ENCODE measurements around the gene ASTN2.

DNA sequence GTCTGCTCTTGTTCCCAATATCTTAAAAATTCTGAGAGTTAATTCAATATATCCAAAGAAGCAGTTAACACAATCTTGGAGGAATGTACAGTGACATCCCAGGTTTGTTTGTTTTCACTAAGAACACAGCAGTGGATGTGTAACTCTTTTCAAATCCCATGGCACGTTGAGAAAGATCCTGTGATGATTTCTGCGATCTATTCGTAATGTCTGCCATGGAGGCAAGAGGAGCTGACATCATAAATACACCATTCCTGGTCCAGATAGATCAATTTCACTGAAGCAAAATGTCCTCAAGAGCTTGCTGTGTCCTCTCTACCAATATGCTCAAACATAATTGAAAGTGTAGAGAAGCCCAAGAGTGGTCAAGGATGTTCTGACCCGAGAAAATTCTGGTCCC is 980.5 kb downstream of the ASTN2 start:
- TF ChIP-seq SP1 (IDR thresholded peaks at IDR 0.05; ENCODE audit: low read depth, low read length) (no peak), EZH2 (IDR thresholded peaks at IDR 0.05; ENCODE audit: borderline replicate concordance, control insufficient read depth, low read depth, low read length) (no peak)
- TF ChIP-seq, protein P1, sequence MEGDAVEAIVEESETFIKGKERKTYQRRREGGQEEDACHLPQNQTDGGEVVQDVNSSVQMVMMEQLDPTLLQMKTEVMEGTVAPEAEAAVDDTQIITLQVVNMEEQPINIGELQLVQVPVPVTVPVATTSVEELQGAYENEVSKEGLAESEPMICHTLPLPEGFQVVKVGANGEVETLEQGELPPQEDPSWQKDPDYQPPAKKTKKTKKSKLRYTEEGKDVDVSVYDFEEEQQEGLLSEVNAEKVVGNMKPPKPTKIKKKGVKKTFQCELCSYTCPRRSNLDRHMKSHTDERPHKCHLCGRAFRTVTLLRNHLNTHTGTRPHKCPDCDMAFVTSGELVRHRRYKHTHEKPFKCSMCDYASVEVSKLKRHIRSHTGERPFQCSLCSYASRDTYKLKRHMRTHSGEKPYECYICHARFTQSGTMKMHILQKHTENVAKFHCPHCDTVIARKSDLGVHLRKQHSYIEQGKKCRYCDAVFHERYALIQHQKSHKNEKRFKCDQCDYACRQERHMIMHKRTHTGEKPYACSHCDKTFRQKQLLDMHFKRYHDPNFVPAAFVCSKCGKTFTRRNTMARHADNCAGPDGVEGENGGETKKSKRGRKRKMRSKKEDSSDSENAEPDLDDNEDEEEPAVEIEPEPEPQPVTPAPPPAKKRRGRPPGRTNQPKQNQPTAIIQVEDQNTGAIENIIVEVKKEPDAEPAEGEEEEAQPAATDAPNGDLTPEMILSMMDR (IDR thresholded peaks at IDR 0.05 in 2 of 3, conservative IDR thresholded peaks at IDR 0.05 in 1 of 3; ENCODE audit: control insufficient read depth in 2 of 3, extremely low read depth in 1 of 3, insufficient read depth in 1 of 3, low read depth in 3 of 3, low read length in 3 of 3) = no peak
